ENCODE measurements around the gene MYO15B.

- TF ChIP-seq CTCF (conservative IDR thresholded peaks at IDR 0.05; ENCODE audit: low read depth, low read length) (no peak), EZH2 (IDR thresholded peaks at IDR 0.05; ENCODE audit: low read length, unreplicated experiment) (no peak)
These were observed 40.5 kb upstream of the MYO15B start for GRCh38 chr17:75547091-75547490.

All from PC-3 (cell line).